Gastrocnemius medialis (tissue), 4 donors: ENCODE data around the gene ARHGAP28. TPM values are rescaled to one million over a fixed set of nuclear protein-coding genes. Genes with fewer than 3 reads are reported as not detected.

ENCODE experiments used
- ATAC-seq, 2 donors: fragments of 150-250 bp; one replicate each; pipeline ENCODE4 v1.9.1; 2016
- DNase-seq, 2 donors: peaks; one replicate each; pipeline ENCODE4 v3.0.0-alpha.2; 2019
- H3K27ac ChIP-seq, 4 donors: fragments of 200-600 bp; sonication (generic); 1 replicate in 1 of 4; 2 replicates in 3 of 4; pipeline ENCODE4 v1.5.1; 2016 to 2018; ENCODE audit warnings: mild to moderate bottlenecking in 2 of 4, moderate library complexity in 1 of 4
- H3K27me3 ChIP-seq, 3 donors: fragments of 200-600 bp; sonication (generic) in 2 of 3; 1 replicate in 1 of 3; 2 replicates in 2 of 3; pipeline versions ENCODE4 v1.5.1 to v1.6.0; 2016 to 2019; ENCODE audit warnings: mild to moderate bottlenecking in 1 of 3, moderate library complexity in 1 of 3
- H3K36me3 ChIP-seq, 2 donors: fragments of 200-600 bp; sonication (generic) in 1 of 2; one replicate each; pipeline ENCODE4 v1.5.1; 2017 to 2018
- H3K4me1 ChIP-seq, 2 donors: fragments of 200-600 bp; sonication (generic) in 1 of 2; one replicate each; pipeline ENCODE4 v1.5.1; 2016 to 2017; ENCODE audit warnings: mild to moderate bottlenecking in 2 of 2
- H3K4me3 ChIP-seq, 4 donors: fragments of 200-600 bp; sonication (generic) in 3 of 4; 1 replicate in 1 of 4; 2 replicates in 3 of 4; pipeline ENCODE4 v1.5.1; 2016 to 2019; ENCODE audit warnings: mild to moderate bottlenecking in 2 of 4
- H3K9me3 ChIP-seq, 3 donors: fragments of 200-600 bp; sonication (generic) in 2 of 3; 1 replicate in 1 of 3; 2 replicates in 2 of 3; pipeline ENCODE4 v1.5.1; 2016 to 2019
- CTCF ChIP-seq, 5 experiments: fragments of 450-650 bp in 3 of 5; fragments of 200-600 bp in 2 of 5; sonication (generic) in 2 of 5; IDR thresholded peaks in 4 of 5; conservative IDR thresholded peaks in 1 of 5; 1 replicate in 4 of 5; 2 replicates in 1 of 5; pipeline ENCODE4 v1.5.1; 2016 to 2019; ENCODE audit warnings: antibody characterized with exemption in 5 of 5, mild to moderate bottlenecking in 3 of 5, moderate library complexity in 3 of 5
- POLR2A ChIP-seq, 2 donors: fragments of 450-650 bp; IDR thresholded peaks; one replicate each; pipeline ENCODE4 v1.6.1; 2017; ENCODE audit warnings: antibody characterized with exemption in 2 of 2, mild to moderate bottlenecking in 2 of 2, moderate library complexity in 2 of 2
- in situ Hi-C, 4 donors: fragments of 200-750 bp; cut with MboI; loops; one replicate each; pipeline versions ENCODE4 v1.15.0 to v1.8.0; 2017; ENCODE audit warnings: low sequenced_read_pairs in 4 of 4
- intact Hi-C: fragments of 100-400 bp; cut with DNase I; formaldehyde crosslinking; loops from one replicate; pipeline ENCODE4 v1.15.1; 2023; ENCODE audit warnings: low total_unique reads
- total RNA-seq, 4 donors: library from RNA; depleted of rRNA; stranded (reverse); fragments of >200 nt; gene quantifications; one replicate each; pipeline versions ENCODE4 v1.1.0 to v1.2.3, GENCODE V29; 2016

The ARHGAP28 gene
- total RNA-seq, 4 donors from 2014 or later: 4.6 to 17.9 (median 6.2) TPM

- Histone ChIP-seq H3K4me1 (no peaks in the 10 kb centered on the region), H3K27ac (no peak overlapping the region), H3K36me3 (no peaks in the 10 kb centered on the region), H3K27me3 (no peaks in the 10 kb centered on the region), H3K9me3 (no peaks in the 10 kb centered on the region), H3K4me3 (no peak overlapping the region)
- ATAC-seq (no peak), DNase-seq (no peak)
- intact Hi-C loops (no loop called here), in situ Hi-C loops (no loop called here)
- TF ChIP-seq POLR2A (IDR thresholded peaks at IDR 0.05) (no peak), CTCF (IDR thresholded peaks at IDR 0.05 in 4 of 5, conservative IDR thresholded peaks at IDR 0.05 in 1 of 5) (no peak)
Observed at GRCh38 chr18:6951336-6952090, 222.0 kb downstream of the ARHGAP28 start.

DNA sequence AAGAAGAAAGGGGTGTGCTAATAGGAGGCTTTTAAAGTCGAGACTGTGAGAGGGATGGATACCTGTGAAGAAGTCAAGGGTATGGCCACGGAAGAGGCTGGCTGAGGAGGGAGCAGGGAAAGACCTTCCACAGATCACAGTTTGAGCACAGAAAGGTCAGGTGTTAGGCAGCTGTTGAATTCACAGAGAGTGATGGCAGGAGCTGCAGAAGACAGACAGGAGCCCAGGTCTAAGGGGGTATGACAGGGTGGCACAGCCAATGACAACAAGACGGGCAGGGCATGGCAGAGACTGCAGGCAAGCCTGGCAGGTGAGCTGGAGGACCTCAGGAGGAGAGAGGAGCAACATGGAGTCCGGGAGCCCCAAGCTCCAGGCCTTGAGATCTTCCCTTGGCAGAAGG, 225.0 kb downstream of the ARHGAP28 start:
- Histone ChIP-seq H3K4me1 (no peaks in the 10 kb centered on the region), H3K27me3 (no peaks in the 10 kb centered on the region), H3K27ac (no peak overlapping the region), H3K9me3 (no peaks in the 10 kb centered on the region), H3K36me3 (no peaks in the 10 kb centered on the region), H3K4me3 (no peak overlapping the region)
- ATAC-seq: no peak
- intact Hi-C loops: no loop called here
- in situ Hi-C loops: no loop called here
- TF ChIP-seq POLR2A (IDR thresholded peaks at IDR 0.05) (no peak), CTCF (IDR thresholded peaks at IDR 0.05 in 4 of 5, conservative IDR thresholded peaks at IDR 0.05 in 1 of 5) (no peak)
- DNase-seq: no peak

- in situ Hi-C loops (no loop called here), intact Hi-C loops (no loop called here)
- Histone ChIP-seq H3K4me3 (no peak overlapping the region), H3K4me1 (no peaks in the 10 kb centered on the region), H3K27me3 (no peaks in the 10 kb centered on the region), H3K36me3 (no peaks in the 10 kb centered on the region), H3K27ac (no peak overlapping the region), H3K9me3 (no peaks in the 10 kb centered on the region)
- no peak for ATAC-seq
- no peak for DNase-seq
- no peak for TF ChIP-seq POLR2A (IDR thresholded peaks at IDR 0.05)
- no peak for TF ChIP-seq CTCF (IDR thresholded peaks at IDR 0.05 in 4 of 5, conservative IDR thresholded peaks at IDR 0.05 in 1 of 5)
Observed at GRCh38 chr18:6955304-6955703, 225.8 kb downstream of the ARHGAP28 start.

- H3K36me3 ChIP-seq: no peaks in the 10 kb centered on the region
- intact Hi-C loops: no loop called here
- no peak overlapping the region for H3K27ac ChIP-seq
- TF ChIP-seq POLR2A (IDR thresholded peaks at IDR 0.05) (no peak), CTCF (IDR thresholded peaks at IDR 0.05 in 4 of 5, conservative IDR thresholded peaks at IDR 0.05 in 1 of 5) (no peak)
- ATAC-seq (no peak), DNase-seq (no peak)
- no peak overlapping the region for H3K4me3 ChIP-seq
- H3K4me1 ChIP-seq: no peaks in the 10 kb centered on the region
- H3K27me3 ChIP-seq: no peaks in the 10 kb centered on the region
- in situ Hi-C loops: no loop called here
- no peaks in the 10 kb centered on the region for H3K9me3 ChIP-seq
Observed at GRCh38 chr18:6956495-6956894, 227.0 kb downstream of the ARHGAP28 start.

DNA sequence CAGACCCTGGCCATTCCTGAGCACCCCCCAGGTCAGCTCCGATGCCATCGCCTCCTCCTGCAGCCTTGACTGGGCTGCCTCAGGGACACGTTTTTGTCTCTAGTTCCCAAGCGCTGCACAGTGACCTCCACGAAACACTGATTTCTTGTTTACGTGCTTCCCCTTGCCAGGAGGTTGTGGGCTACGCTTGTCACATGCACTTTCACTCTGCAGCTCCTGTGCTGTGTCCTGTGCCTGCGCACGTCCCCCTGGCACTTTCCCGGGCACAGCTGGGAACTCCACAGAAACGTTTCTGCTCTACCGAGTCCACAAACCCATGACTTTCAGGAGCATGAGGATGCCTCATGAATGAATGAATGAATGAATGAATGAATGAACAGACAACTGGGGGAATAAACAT, 227.5 kb downstream of the ARHGAP28 start:
- ATAC-seq (no peak), DNase-seq (no peak)
- H3K4me1 ChIP-seq: no peaks in the 10 kb centered on the region
- H3K36me3 ChIP-seq: no peaks in the 10 kb centered on the region
- H3K4me3 ChIP-seq: no peak overlapping the region
- in situ Hi-C loops (no loop called here), intact Hi-C loops (no loop called here)
- no peaks in the 10 kb centered on the region for H3K9me3 ChIP-seq
- TF ChIP-seq CTCF (IDR thresholded peaks at IDR 0.05 in 4 of 5, conservative IDR thresholded peaks at IDR 0.05 in 1 of 5): no peak
- TF ChIP-seq POLR2A (IDR thresholded peaks at IDR 0.05): no peak
- no peaks in the 10 kb centered on the region for H3K27me3 ChIP-seq
- H3K27ac ChIP-seq: no peak overlapping the region
